22Rv1 (cell line): ENCODE results near the gene LRRC34.

Experiments
- H3K27ac ChIP-seq: fragments of 450-650 bp; 2 replicates; pipeline ENCODE4 v1.5.1; 2017
- CTCF ChIP-seq: fragments of 450-650 bp; IDR thresholded peaks from 2 replicates; pipeline ENCODE4 v1.5.1; 2017; ENCODE audit warnings: mild to moderate bottlenecking
- ZFX ChIP-seq: fragments of 450-650 bp; IDR thresholded peaks from 2 replicates; pipeline ENCODE4 v1.6.1; 2017; ENCODE audit warnings: antibody characterized with exemption, borderline replicate concordance

The LRRC34 gene

GRCh38 chr3:169764312-169764881, 48.3 kb downstream of the LRRC34 start:
- TF ChIP-seq ZFX (no peak), CTCF (no peak)
- H3K27ac ChIP-seq, result peak overlapping the region; percentile 83

GRCh38 chr3:169760479-169760878, 52.2 kb downstream of the LRRC34 start:
- no peak overlapping the region for H3K27ac ChIP-seq
- TF ChIP-seq ZFX, result no peak
- no peak for TF ChIP-seq CTCF

GRCh38 chr3:169759256-169759655, 53.4 kb downstream of the LRRC34 start:
- H3K27ac ChIP-seq, result no peak overlapping the region
- TF ChIP-seq ZFX (no peak), CTCF (no peak)

- TF ChIP-seq CTCF, result no peak
- no peak for TF ChIP-seq ZFX
- H3K27ac ChIP-seq, result no peak overlapping the region
These were observed 54.2 kb downstream of the LRRC34 start for GRCh38 chr3:169758359-169758994.

- TF ChIP-seq CTCF (no peak), ZFX (no peak)
- H3K27ac ChIP-seq, result peak overlapping the region; percentile 43; the same call in 1 of the 2 replicates
These were observed 57.2 kb downstream of the LRRC34 start for GRCh38 chr3:169755488-169755887.

- peak overlapping the region; percentile 43 for H3K27ac ChIP-seq
- TF ChIP-seq ZFX (no peak), CTCF (no peak)
These were observed 58.0 kb downstream of the LRRC34 start for GRCh38 chr3:169754711-169755110.

GRCh38 chr3:169751875-169752274, 60.8 kb downstream of the LRRC34 start:
- TF ChIP-seq ZFX (no peak), CTCF (no peak)
- no peak overlapping the region for H3K27ac ChIP-seq
